ENCODE results near the gene S100A7. TPM values are rescaled to one million over a fixed set of nuclear protein-coding genes. Genes with fewer than 3 reads are reported as not detected.
A peak's percentile ranks its signal among the peaks of the same experiment; 100 is the strongest.

The S100A7 gene
- total and polyA plus RNA-seq, 9 of the 15 experiments (the other 6 are each of a cell fraction or from before 2014, with no cell fraction given), result not detected

- TF ChIP-seq SP2 (IDR thresholded peaks at IDR 0.05; ENCODE audit: extremely low read depth, low read depth, low read length, poor library complexity, severe bottlenecking) (no peak), POLR2B (IDR thresholded peaks at IDR 0.05; ENCODE audit: low read depth, partially characterized antibody) (no peak), MTA1 (IDR thresholded peaks at IDR 0.05; ENCODE audit: borderline replicate concordance) (no peak), ZBTB40 (IDR thresholded peaks at IDR 0.05) (no peak), ZBTB40 (CRISPR knock-in tag; IDR thresholded peaks at IDR 0.05) (no peak), JUND (IDR thresholded peaks at IDR 0.05; ENCODE audit: borderline replicate concordance, low read depth, low read length) (peak; percentile 24; the same call in 1 of the 2 replicates), JUND (tag; IDR thresholded peaks at IDR 0.05; ENCODE audit: borderline replicate concordance, low read depth, low read length) (no peak), PPARD (CRISPR knock-in tag; IDR thresholded peaks at IDR 0.05) (no peak), BRF1 (IDR thresholded peaks at IDR 0.05; ENCODE audit: borderline replicate concordance, extremely low read depth, insufficient read length) (no peak), DEAF1 (CRISPR knock-in tag; IDR thresholded peaks at IDR 0.05) (peak; percentile 71), ATF4 (CRISPR knock-in tag; IDR thresholded peaks at IDR 0.05) (no peak), STAT5B (CRISPR knock-in tag; IDR thresholded peaks at IDR 0.05) (no peak), THRA (IDR thresholded peaks at IDR 0.05) (no peak), ZNF282 (CRISPR knock-in tag; IDR thresholded peaks at IDR 0.05) (no peak), ZNF551 (CRISPR knock-in tag; IDR thresholded peaks at IDR 0.05) (no peak)
Measured at GRCh38 chr1:153509729-153510354, 49.4 kb upstream of the S100A7 start (continued).

Measured in K562 (cell line).